Measurements from ENCODE around the gene STH.
"Not testable (repeated sequence)": the region's sequence is repeated elsewhere in the genome, so short reads cannot be mapped to it uniquely, and the experiment has no call there.

Gene STH

DNA sequence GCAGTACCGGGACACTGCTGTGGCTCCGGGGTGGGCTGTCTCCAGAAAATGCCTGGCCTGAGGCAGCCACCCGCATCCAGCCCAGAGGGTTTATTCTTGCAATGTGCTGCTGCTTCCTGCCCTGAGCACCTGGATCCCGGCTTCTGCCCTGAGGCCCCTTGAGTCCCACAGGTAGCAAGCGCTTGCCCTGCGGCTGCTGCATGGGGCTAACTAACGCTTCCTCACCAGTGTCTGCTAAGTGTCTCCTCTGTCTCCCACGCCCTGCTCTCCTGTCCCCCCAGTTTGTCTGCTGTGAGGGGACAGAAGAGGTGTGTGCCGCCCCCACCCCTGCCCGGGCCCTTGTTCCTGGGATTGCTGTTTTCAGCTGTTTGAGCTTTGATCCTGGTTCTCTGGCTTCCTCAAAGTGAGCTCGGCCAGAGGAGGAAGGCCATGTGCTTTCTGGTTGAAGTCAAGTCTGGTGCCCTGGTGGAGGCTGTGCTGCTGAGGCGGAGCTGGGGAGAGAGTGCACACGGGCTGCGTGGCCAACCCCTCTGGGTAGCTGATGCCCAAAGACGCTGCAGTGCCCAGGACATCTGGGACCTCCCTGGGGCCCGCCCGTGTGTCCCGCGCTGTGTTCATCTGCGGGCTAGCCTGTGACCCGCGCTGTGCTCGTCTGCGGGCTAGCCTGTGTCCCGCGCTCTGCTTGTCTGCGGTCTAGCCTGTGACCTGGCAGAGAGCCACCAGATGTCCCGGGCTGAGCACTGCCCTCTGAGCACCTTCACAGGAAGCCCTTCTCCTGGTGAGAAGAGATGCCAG lies 12.9 kb downstream of the STH start:
- Histone ChIP-seq H3K9me3 (ENCODE audit: control insufficient read depth in 5 of 5, low read length in 5 of 5) (no peaks in the 10 kb centered on the region), H3K4me1 (ENCODE audit: control insufficient read depth in 5 of 5, insufficient read depth in 5 of 5, low read length in 5 of 5) (peaks cover 0 to 35% (median 13%) of the 10 kb centered on the region in 5 donors), H3K36me3 (ENCODE audit: control insufficient read depth in 5 of 5, insufficient read depth in 5 of 5, low read length in 5 of 5) (no peaks in the 10 kb centered on the region), H3K4me3 (ENCODE audit: low read depth in 1 of 5, low read length in 5 of 5) (no peak overlapping the region), H3K27me3 (ENCODE audit: control insufficient read depth in 5 of 5, insufficient read depth in 4 of 5, low read length in 5 of 5) (no peaks in the 10 kb centered on the region), H3K27ac (ENCODE audit: low read depth, low read length) (no peak overlapping the region), H3K9ac (ENCODE audit: low read length in 5 of 5) (no peak overlapping the region)

DNA sequence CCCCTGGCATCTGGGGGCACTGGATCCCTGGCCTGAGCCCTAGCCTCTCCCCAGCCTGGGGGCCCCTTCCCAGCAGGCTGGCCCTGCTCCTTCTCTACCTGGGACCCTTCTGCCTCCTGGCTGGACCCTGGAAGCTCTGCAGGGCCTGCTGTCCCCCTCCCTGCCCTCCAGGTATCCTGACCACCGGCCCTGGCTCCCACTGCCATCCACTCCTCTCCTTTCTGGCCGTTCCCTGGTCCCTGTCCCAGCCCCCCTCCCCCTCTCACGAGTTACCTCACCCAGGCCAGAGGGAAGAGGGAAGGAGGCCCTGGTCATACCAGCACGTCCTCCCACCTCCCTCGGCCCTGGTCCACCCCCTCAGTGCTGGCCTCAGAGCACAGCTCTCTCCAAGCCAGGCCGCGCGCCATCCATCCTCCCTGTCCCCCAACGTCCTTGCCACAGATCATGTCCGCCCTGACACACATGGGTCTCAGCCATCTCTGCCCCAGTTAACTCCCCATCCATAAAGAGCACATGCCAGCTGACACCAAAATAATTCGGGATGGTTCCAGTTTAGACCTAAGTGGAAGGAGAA lies 13.5 kb downstream of the STH start:
- Histone ChIP-seq H3K4me1 (ENCODE audit: control insufficient read depth in 5 of 5, insufficient read depth in 5 of 5, low read length in 5 of 5) (peaks cover 0 to 30% (median 11%) of the 10 kb centered on the region in 5 donors), H3K36me3 (ENCODE audit: control insufficient read depth in 5 of 5, insufficient read depth in 5 of 5, low read length in 5 of 5) (no peaks in the 10 kb centered on the region), H3K9me3 (ENCODE audit: control insufficient read depth in 5 of 5, low read length in 5 of 5) (no peaks in the 10 kb centered on the region), H3K4me3 (ENCODE audit: low read depth in 1 of 5, low read length in 5 of 5) (no peak overlapping the region), H3K9ac (ENCODE audit: low read length in 5 of 5) (no peak overlapping the region), H3K27ac (ENCODE audit: low read depth, low read length) (no peak overlapping the region), H3K27me3 (ENCODE audit: control insufficient read depth in 5 of 5, insufficient read depth in 4 of 5, low read length in 5 of 5) (no peaks in the 10 kb centered on the region)

DNA sequence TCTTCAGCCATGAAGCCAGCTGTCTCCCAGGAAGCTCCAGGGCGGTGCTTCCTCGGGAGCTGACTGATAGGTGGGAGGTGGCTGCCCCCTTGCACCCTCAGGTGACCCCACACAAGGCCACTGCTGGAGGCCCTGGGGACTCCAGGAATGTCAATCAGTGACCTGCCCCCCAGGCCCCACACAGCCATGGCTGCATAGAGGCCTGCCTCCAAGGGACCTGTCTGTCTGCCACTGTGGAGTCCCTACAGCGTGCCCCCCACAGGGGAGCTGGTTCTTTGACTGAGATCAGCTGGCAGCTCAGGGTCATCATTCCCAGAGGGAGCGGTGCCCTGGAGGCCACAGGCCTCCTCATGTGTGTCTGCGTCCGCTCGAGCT lies 14.1 kb downstream of the STH start:
- no peaks in the 10 kb centered on the region for H3K36me3 ChIP-seq (ENCODE audit: control insufficient read depth in 5 of 5, insufficient read depth in 5 of 5, low read length in 5 of 5)
- H3K27ac ChIP-seq (ENCODE audit: low read depth, low read length) = no peak overlapping the region
- H3K9me3 ChIP-seq (ENCODE audit: control insufficient read depth in 5 of 5, low read length in 5 of 5) = no peaks in the 10 kb centered on the region
- H3K4me3 ChIP-seq (ENCODE audit: low read depth in 1 of 5, low read length in 5 of 5) = no peak overlapping the region
- H3K9ac ChIP-seq (ENCODE audit: low read length in 5 of 5) = no peak overlapping the region
- peaks cover 0 to 25% (median 11%) of the 10 kb centered on the region in 5 donors for H3K4me1 ChIP-seq (ENCODE audit: control insufficient read depth in 5 of 5, insufficient read depth in 5 of 5, low read length in 5 of 5)
- no peaks in the 10 kb centered on the region for H3K27me3 ChIP-seq (ENCODE audit: control insufficient read depth in 5 of 5, insufficient read depth in 4 of 5, low read length in 5 of 5)

DNA sequence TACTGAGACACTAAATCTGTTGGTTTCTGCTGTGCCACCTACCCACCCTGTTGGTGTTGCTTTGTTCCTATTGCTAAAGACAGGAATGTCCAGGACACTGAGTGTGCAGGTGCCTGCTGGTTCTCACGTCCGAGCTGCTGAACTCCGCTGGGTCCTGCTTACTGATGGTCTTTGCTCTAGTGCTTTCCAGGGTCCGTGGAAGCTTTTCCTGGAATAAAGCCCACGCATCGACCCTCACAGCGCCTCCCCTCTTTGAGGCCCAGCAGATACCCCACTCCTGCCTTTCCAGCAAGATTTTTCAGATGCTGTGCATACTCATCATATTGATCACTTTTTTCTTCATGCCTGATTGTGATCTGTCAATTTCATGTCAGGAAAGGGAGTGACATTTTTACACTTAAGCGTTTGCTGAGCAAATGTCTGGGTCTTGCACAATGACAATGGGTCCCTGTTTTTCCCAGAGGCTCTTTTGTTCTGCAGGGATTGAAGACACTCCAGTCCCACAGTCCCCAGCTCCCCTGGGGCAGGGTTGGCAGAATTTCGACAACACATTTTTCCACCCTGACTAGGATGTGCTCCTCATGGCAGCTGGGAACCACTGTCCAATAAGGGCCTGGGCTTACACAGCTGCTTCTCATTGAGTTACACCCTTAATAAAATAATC lies 14.6 kb downstream of the STH start:
- Histone ChIP-seq H3K27ac (ENCODE audit: low read depth, low read length) (no peak overlapping the region), H3K9ac (ENCODE audit: low read length in 5 of 5) (no peak overlapping the region)

GRCh38 chr17:46019408-46019925 lies 20.4 kb downstream of the STH start:
- peaks cover 0 to 15% (median 6%) of the 10 kb centered on the region in 5 donors for H3K36me3 ChIP-seq (ENCODE audit: control insufficient read depth in 5 of 5, insufficient read depth in 5 of 5, low read length in 5 of 5)
- not testable (repeated sequence) for H3K4me1 ChIP-seq (ENCODE audit: control insufficient read depth in 5 of 5, insufficient read depth in 5 of 5, low read length in 5 of 5); H3K27me3 ChIP-seq (ENCODE audit: control insufficient read depth in 5 of 5, insufficient read depth in 4 of 5, low read length in 5 of 5); H3K9ac ChIP-seq (ENCODE audit: low read length in 5 of 5); H3K4me3 ChIP-seq (ENCODE audit: low read depth in 1 of 5, low read length in 5 of 5); H3K9me3 ChIP-seq (ENCODE audit: control insufficient read depth in 5 of 5, low read length in 5 of 5); H3K27ac ChIP-seq (ENCODE audit: low read depth, low read length)

More for the DNA sequence above, 14.6 kb downstream of the STH start:
- Histone ChIP-seq H3K4me3 (ENCODE audit: low read depth in 1 of 5, low read length in 5 of 5) (no peak overlapping the region), H3K4me1 (ENCODE audit: control insufficient read depth in 5 of 5, insufficient read depth in 5 of 5, low read length in 5 of 5) (peaks cover 0 to 22% (median 16%) of the 10 kb centered on the region in 5 donors), H3K36me3 (ENCODE audit: control insufficient read depth in 5 of 5, insufficient read depth in 5 of 5, low read length in 5 of 5) (no peaks in the 10 kb centered on the region), H3K9me3 (ENCODE audit: control insufficient read depth in 5 of 5, low read length in 5 of 5) (no peaks in the 10 kb centered on the region), H3K27me3 (ENCODE audit: control insufficient read depth in 5 of 5, insufficient read depth in 4 of 5, low read length in 5 of 5) (no peaks in the 10 kb centered on the region)

- no peaks in the 10 kb centered on the region for H3K27me3 ChIP-seq (ENCODE audit: control insufficient read depth in 5 of 5, insufficient read depth in 4 of 5, low read length in 5 of 5)
- no peaks in the 10 kb centered on the region for H3K9me3 ChIP-seq (ENCODE audit: control insufficient read depth in 5 of 5, low read length in 5 of 5)
- H3K9ac ChIP-seq (ENCODE audit: low read length in 5 of 5) = no peak overlapping the region
- no peak overlapping the region for H3K27ac ChIP-seq (ENCODE audit: low read depth, low read length)
- H3K4me1 ChIP-seq (ENCODE audit: control insufficient read depth in 5 of 5, insufficient read depth in 5 of 5, low read length in 5 of 5) = peaks cover 4 to 10% (median 5%) of the 10 kb centered on the region in 5 donors
- H3K36me3 ChIP-seq (ENCODE audit: control insufficient read depth in 5 of 5, insufficient read depth in 5 of 5, low read length in 5 of 5) = peaks cover 0 to 22% (median 6%) of the 10 kb centered on the region in 5 donors
- no peak overlapping the region for H3K4me3 ChIP-seq (ENCODE audit: low read depth in 1 of 5, low read length in 5 of 5)
Measured at GRCh38 chr17:46020023-46020761, 21.1 kb downstream of the STH start.

DNA sequence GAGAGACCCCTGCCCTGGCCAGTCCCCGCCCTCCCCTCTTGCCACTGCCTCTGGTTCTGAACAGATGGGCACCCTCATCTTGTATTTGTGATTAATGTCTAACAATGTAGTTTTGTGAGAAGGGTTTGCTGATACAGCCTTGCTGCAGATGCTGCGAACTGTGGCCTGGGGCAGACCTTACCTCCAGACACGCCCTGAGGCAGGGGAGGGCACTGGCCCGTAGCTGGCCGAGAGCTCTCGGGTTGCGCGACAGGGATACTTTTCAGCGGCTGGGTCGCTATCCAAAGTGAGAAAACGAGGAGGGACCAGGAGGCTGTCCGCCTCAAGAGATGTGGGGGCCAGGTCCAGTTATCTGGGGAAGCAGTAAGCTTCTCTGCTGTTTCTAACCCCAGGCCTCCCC lies 21.9 kb downstream of the STH start:
- Histone ChIP-seq H3K9me3 (ENCODE audit: control insufficient read depth in 5 of 5, low read length in 5 of 5) (no peaks in the 10 kb centered on the region), H3K4me3 (ENCODE audit: low read depth in 1 of 5, low read length in 5 of 5) (no peak overlapping the region), H3K4me1 (ENCODE audit: control insufficient read depth in 5 of 5, insufficient read depth in 5 of 5, low read length in 5 of 5) (peaks cover 4 to 18% (median 12%) of the 10 kb centered on the region in 5 donors), H3K36me3 (ENCODE audit: control insufficient read depth in 5 of 5, insufficient read depth in 5 of 5, low read length in 5 of 5) (peaks cover 0 to 28% (median 8%) of the 10 kb centered on the region in 5 donors), H3K27ac (ENCODE audit: low read depth, low read length) (no peak overlapping the region), H3K27me3 (ENCODE audit: control insufficient read depth in 5 of 5, insufficient read depth in 4 of 5, low read length in 5 of 5) (no peaks in the 10 kb centered on the region), H3K9ac (ENCODE audit: low read length in 5 of 5) (no peak overlapping the region)

- H3K27ac ChIP-seq (ENCODE audit: low read depth, low read length); H3K27me3 ChIP-seq (ENCODE audit: control insufficient read depth in 5 of 5, insufficient read depth in 4 of 5, low read length in 5 of 5); H3K9ac ChIP-seq (ENCODE audit: low read length in 5 of 5); H3K4me3 ChIP-seq (ENCODE audit: low read depth in 1 of 5, low read length in 5 of 5); H3K9me3 ChIP-seq (ENCODE audit: control insufficient read depth in 5 of 5, low read length in 5 of 5): not testable (repeated sequence)
- H3K4me1 ChIP-seq (ENCODE audit: control insufficient read depth in 5 of 5, insufficient read depth in 5 of 5, low read length in 5 of 5) = peaks cover 6 to 37% (median 21%) of the 10 kb centered on the region in 5 donors
- H3K36me3 ChIP-seq (ENCODE audit: control insufficient read depth in 5 of 5, insufficient read depth in 5 of 5, low read length in 5 of 5) = peaks cover 0 to 40% (median 23%) of the 10 kb centered on the region in 5 donors
Measured at GRCh38 chr17:46023366-46023765, 24.3 kb downstream of the STH start.

- Histone ChIP-seq H3K4me1 (ENCODE audit: control insufficient read depth in 5 of 5, insufficient read depth in 5 of 5, low read length in 5 of 5) (peaks cover 6 to 39% (median 19%) of the 10 kb centered on the region in 5 donors), H3K27ac (ENCODE audit: low read depth, low read length) (no peak overlapping the region), H3K27me3 (ENCODE audit: control insufficient read depth in 5 of 5, insufficient read depth in 4 of 5, low read length in 5 of 5) (no peaks in the 10 kb centered on the region), H3K9ac (ENCODE audit: low read length in 5 of 5) (no peak overlapping the region), H3K9me3 (ENCODE audit: control insufficient read depth in 5 of 5, low read length in 5 of 5) (no peaks in the 10 kb centered on the region), H3K36me3 (ENCODE audit: control insufficient read depth in 5 of 5, insufficient read depth in 5 of 5, low read length in 5 of 5) (peaks cover 0 to 40% (median 26%) of the 10 kb centered on the region in 5 donors), H3K4me3 (ENCODE audit: low read depth in 1 of 5, low read length in 5 of 5) (no peak overlapping the region)
Measured at GRCh38 chr17:46023783-46024388, 24.8 kb downstream of the STH start.

Measured in subcutaneous abdominal adipose tissue (tissue), 5 donors.